Thyroid gland (tissue), 4 donors: Measurements from ENCODE around the gene HEXIM1. TPM values are rescaled to one million over a fixed set of nuclear protein-coding genes. Genes with fewer than 3 reads are reported as not detected.

Experiments used
- DNase-seq, 2 donors: peaks; one replicate each; pipeline ENCODE4 v3.0.0-alpha.2; 2019
- H3K27ac ChIP-seq, 3 donors: fragments of 200-600 bp; sonication (generic); 1 replicate in 2 of 3; 2 replicates in 1 of 3; pipeline ENCODE4 v1.5.1; 2016 to 2019; ENCODE audit warnings: mild to moderate bottlenecking in 1 of 3, moderate library complexity in 1 of 3
- H3K27me3 ChIP-seq: fragments of 200-600 bp; sonication (generic); one replicate; pipeline ENCODE4 v1.5.1; 2019
- H3K36me3 ChIP-seq, 2 donors: fragments of 200-600 bp; sonication (generic); one replicate each; pipeline ENCODE4 v1.5.1; 2016 to 2019
- H3K4me1 ChIP-seq, 2 donors: fragments of 200-600 bp; sonication (generic); one replicate each; pipeline ENCODE4 v1.5.1; 2017 to 2019
- H3K4me3 ChIP-seq, 3 donors: fragments of 200-600 bp; sonication (generic); replicated peaks in 1 of 3; 1 replicate in 2 of 3; 2 replicates in 1 of 3; pipeline ENCODE4 v1.5.1; 2016; ENCODE audit warnings: mild to moderate bottlenecking in 1 of 3
- H3K9me3 ChIP-seq: fragments of 200-600 bp; sonication (generic); one replicate; pipeline ENCODE4 v1.5.1; 2017
- POLR2A ChIP-seq, 2 donors: fragments of 450-650 bp; IDR thresholded peaks; one replicate each; pipeline ENCODE4 v1.6.1; 2017; ENCODE audit warnings: antibody characterized with exemption in 2 of 2, mild to moderate bottlenecking in 2 of 2, moderate library complexity in 1 of 2
- WGBS, 2 donors: methylation state at CpG; one replicate each; pipeline ENCODE4 v1.1.5; 2017; 5-methylcytosine and 5-hydroxymethylcytosine counted together
- intact Hi-C: fragments of 100-400 bp; cut with DNase I; formaldehyde crosslinking; loops from one replicate; pipeline ENCODE4 v1.15.1; 2023
- total RNA-seq, 4 donors: library from RNA; depleted of rRNA; stranded (reverse); fragments of >200 nt; gene quantifications; one replicate each; pipeline ENCODE4 v1.2.3, GENCODE V29; 2016
- TF ChIP-seq, protein P1 (sequence below), 6 experiments: fragments of 200-600 bp in 3 of 6; fragments of 450-650 bp in 3 of 6; sonication (generic) in 3 of 6; IDR thresholded peaks; one replicate each; pipeline ENCODE4 v1.5.1; 2016 to 2019; ENCODE audit warnings: antibody characterized with exemption in 6 of 6, mild to moderate bottlenecking in 2 of 6, inconsistent platforms in 1 of 6, moderate library complexity in 1 of 6

HEXIM1 gene
- total RNA-seq, 4 donors from 2014 or later, result 15.6 to 33.5 (median 18.4) TPM

DNA sequence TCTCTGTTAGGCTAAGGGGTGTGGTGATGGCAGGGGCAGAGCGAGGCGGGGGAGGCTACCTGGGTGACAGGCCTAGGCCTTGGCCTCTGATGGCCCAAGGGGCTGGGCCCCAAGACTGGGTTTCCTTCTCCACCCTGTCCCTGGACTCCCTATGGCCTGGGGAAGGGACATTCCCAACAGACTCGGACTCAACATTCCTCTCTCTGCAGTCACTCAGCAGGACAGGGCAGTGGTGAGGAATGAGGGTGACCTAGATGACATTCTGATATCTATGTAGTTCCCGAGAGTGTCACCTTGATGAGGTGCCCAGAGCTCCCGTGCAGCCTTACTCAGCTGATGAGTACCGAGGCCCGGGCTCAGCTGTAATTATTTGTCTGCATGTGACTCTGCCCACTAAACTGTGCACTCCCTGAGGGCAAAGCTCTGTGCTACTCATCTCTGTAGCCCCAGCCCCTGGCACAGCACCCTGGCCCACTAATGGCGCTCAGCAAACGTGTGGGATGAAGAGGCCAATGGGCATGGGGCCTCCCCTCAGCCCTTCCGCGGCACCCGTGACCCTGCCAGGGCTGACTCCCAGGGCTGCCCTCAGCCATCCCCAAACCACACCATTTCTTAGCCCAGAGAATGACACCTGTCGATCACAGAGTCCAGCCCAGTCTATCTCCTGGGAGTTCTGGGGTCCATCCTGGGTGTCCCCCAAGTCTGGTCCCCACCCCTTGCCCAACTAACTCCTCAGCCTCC is 18.2 kb upstream of the HEXIM1 start:
- Histone ChIP-seq H3K4me1 (peaks cover 19 to 32% of the 10 kb centered on the region in 2 donors), H3K9me3 (no peaks in the 10 kb centered on the region), H3K27me3 (no peaks in the 10 kb centered on the region), H3K4me3 (no peak overlapping the region), H3K36me3 (no peaks in the 10 kb centered on the region), H3K27ac (no peak overlapping the region)
- 89 to 90% methylated on average over 8 to 11 of the region's 13 CpGs for WGBS, 2 donors
- no peak for TF ChIP-seq POLR2A (IDR thresholded peaks at IDR 0.05)
- TF ChIP-seq, protein P1, sequence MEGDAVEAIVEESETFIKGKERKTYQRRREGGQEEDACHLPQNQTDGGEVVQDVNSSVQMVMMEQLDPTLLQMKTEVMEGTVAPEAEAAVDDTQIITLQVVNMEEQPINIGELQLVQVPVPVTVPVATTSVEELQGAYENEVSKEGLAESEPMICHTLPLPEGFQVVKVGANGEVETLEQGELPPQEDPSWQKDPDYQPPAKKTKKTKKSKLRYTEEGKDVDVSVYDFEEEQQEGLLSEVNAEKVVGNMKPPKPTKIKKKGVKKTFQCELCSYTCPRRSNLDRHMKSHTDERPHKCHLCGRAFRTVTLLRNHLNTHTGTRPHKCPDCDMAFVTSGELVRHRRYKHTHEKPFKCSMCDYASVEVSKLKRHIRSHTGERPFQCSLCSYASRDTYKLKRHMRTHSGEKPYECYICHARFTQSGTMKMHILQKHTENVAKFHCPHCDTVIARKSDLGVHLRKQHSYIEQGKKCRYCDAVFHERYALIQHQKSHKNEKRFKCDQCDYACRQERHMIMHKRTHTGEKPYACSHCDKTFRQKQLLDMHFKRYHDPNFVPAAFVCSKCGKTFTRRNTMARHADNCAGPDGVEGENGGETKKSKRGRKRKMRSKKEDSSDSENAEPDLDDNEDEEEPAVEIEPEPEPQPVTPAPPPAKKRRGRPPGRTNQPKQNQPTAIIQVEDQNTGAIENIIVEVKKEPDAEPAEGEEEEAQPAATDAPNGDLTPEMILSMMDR (IDR thresholded peaks at IDR 0.05), result no peak
- intact Hi-C loops, result loop anchor here (5.0 kb wide), 1 partner anchor 353 kb away; no protein-coding TSS in a partner anchor
- DNase-seq, result no peak

DNA sequence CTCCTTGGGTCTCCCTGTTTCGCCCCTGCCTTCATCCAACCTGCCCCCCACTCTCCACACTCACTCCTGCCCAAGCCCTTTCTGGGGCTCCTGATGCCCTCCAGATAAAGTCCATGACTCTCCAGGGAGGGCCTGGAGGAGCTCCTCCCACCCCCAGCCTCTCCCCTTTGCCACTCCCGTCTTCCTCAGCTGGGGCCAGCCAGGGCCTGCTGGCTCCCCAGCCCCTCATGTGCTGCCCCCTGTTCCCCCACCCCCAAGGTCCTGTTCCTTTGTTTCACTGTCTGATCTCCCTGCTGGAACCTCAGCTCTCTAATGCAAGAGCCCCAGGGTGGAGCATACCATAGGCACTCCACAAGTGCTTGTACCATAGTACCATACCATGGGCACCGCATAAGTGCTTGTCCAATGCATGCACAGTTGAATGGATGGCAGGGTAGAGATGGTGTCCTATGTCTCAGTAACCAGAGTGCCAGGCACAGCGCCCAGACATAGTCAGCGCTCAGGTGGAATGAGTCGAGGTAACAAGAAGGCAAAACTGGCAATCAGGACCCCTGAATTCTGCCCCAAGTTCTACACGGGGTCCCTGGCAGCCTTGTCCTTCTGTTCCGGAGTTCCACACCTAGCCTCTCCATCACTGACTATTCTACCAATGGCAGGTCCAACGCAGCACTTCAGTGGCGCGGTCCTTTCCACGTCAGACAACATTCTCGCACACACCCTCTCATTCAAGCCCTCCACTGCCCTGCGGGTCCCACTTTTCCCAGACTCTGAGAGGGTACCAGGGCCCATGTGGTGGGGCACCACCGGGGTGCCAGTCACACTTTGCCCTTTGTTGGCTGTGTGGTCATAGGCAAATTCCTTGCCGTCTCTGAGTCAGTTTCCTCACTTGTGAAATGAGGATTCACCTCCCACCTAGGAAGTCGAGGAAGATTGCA is 17.3 kb upstream of the HEXIM1 start:
- intact Hi-C loops, result loop anchor here (5.0 kb wide), 1 partner anchor 354 kb away; no protein-coding TSS in a partner anchor
- peaks cover 21 to 35% of the 10 kb centered on the region in 2 donors for H3K4me1 ChIP-seq

DNA sequence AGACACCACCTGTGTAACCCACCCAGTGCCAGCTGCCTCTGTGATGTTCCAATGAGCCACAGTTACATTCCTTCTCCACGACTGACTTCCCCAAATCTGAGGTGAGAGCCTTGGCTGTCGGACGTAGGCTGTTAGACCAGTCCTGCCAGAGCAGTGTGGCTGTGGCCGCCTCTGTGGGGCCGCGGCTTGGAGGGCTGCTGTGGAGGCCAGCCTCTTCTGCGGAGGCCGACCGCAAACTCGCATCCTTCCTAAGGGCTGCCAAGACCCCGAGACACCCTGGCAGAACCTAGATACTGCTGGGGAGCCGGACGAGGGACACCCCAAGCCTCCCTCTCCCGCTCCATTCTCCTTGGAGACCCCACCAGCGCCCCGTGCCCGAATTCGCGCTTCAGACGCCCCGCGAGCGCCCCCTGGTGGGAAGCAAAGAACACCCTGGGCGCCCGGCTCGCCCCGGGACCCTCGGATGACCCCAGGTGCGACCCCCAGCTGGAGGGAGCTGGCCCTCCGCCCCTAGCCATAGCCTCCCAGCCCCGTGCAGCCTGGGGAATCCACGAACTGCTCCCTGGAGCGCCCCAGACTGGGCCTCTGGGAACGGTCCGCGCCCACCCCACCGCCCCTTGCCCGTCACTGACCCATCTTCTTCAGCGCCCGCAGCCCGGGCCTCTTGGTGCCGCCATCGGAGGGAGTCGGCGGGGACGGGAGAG is 16.5 kb upstream of the HEXIM1 start:
- intact Hi-C loops, result loop anchor here (5.0 kb wide), 1 partner anchor 354 kb away; no protein-coding TSS in a partner anchor

More for the DNA sequence above, 17.3 kb upstream of the HEXIM1 start:
- DNase-seq, result no peak
- TF ChIP-seq, protein P1 (IDR thresholded peaks at IDR 0.05), result no peak
- no peak for TF ChIP-seq POLR2A (IDR thresholded peaks at IDR 0.05)
- WGBS, 2 donors, result 86 to 89% methylated on average over 17 of the region's 17 CpGs
- H3K9me3 ChIP-seq, result no peaks in the 10 kb centered on the region
- H3K27me3 ChIP-seq, result no peaks in the 10 kb centered on the region
- peak overlapping the region in 1 of 3 donors; percentile 90 for H3K4me3 ChIP-seq
- H3K36me3 ChIP-seq, result no peaks in the 10 kb centered on the region
- no peak overlapping the region for H3K27ac ChIP-seq

DNA sequence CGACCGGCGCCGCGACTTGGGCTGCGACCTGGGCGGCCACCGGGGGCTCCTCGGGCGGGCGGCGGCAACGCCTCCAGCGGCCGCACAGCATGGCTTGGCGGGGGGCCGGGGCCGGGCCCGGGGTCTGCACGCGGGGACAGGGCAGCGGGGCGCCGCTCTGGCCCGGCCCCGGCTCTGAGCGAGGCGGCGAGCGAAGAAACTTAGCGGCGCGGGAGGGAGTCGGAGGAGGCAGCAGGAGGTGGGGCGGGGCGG is 16.0 kb upstream of the HEXIM1 start, which contains the start of gene PLCD3:
Gene PLCD3, minus strand, starts transcription at position 196 of the 252 bp plus-strand sequence. Its CDS starts 105 bp downstream, at position 91.
- no peaks in the 10 kb centered on the region for H3K27me3 ChIP-seq
- no CpG with 5 or more reads among the region's 36 CpGs for WGBS, 2 donors
- H3K27ac ChIP-seq, result peak within 1 kb of the TSS; percentile 93 to 99 (median 97)
- no peaks in the 10 kb centered on the region for H3K36me3 ChIP-seq
- intact Hi-C loops, result loop anchor here (5.0 kb wide), 1 partner anchor 355 kb away; no protein-coding TSS in a partner anchor
- no peak for DNase-seq
- TF ChIP-seq, protein P1 (IDR thresholded peaks at IDR 0.05), result no peak
- TF ChIP-seq POLR2A (IDR thresholded peaks at IDR 0.05), result no peak
- no peaks in the 10 kb centered on the region for H3K9me3 ChIP-seq
- H3K4me3 ChIP-seq, result peak within 1 kb of the TSS; percentile 30 to 90 (median 72)
- peaks cover 30 to 48% of the 10 kb centered on the region in 2 donors for H3K4me1 ChIP-seq

More for the DNA sequence above, 16.5 kb upstream of the HEXIM1 start:
- Histone ChIP-seq H3K9me3 (no peaks in the 10 kb centered on the region), H3K4me3 (peak overlapping the region; percentile 30 to 90 (median 55)), H3K36me3 (no peaks in the 10 kb centered on the region), H3K4me1 (peaks cover 29 to 43% of the 10 kb centered on the region in 2 donors), H3K27me3 (no peaks in the 10 kb centered on the region), H3K27ac (peak overlapping the region; percentile 38 to 99 (median 93))
- WGBS, 2 donors, result 18 to 31% methylated on average over 7 to 27 of the region's 46 CpGs
- DNase-seq, result peak in 1 of 2 donors; percentile 41
- no peak for TF ChIP-seq POLR2A (IDR thresholded peaks at IDR 0.05)
- TF ChIP-seq, protein P1 (IDR thresholded peaks at IDR 0.05), result peak; percentile 56 to 93 (median 68)
